ENCODE measurements around the gene CCDC15.
A peak's percentile ranks its signal among the peaks of the same experiment; 100 is the strongest.

The CCDC15 gene, protein sequence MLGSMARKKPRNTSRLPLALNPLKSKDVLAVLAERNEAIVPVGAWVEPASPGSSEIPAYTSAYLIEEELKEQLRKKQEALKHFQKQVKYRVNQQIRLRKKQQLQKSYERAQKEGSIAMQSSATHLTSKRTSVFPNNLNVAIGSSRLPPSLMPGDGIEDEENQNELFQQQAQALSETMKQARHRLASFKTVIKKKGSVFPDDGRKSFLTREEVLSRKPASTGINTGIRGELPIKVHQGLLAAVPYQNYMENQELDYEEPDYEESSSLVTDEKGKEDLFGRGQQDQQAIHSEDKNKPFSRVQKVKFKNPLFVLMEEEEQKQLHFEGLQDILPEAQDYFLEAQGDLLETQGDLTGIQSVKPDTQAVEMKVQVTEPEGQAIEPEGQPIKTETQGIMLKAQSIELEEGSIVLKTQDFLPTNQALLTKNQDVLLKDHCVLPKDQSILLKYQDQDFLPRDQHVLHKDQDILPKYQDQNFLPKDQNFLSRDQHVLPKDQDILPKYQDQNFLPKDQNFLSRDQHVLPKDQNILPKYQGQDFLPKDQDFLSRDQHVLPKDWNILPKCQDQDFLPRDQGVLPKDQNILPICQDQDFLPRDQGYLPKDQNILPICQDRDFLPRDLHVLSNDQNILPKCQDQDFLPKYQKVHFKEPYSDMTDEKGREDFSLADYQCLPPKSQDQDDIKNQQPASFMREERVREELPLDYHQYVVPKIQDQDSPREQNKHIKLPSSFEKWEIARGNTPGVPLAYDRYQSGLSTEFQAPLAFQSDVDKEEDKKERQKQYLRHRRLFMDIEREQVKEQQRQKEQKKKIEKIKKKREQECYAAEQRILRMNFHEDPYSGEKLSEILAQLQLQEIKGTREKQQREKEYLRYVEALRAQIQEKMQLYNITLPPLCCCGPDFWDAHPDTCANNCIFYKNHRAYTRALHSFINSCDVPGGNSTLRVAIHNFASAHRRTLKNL

DNA sequence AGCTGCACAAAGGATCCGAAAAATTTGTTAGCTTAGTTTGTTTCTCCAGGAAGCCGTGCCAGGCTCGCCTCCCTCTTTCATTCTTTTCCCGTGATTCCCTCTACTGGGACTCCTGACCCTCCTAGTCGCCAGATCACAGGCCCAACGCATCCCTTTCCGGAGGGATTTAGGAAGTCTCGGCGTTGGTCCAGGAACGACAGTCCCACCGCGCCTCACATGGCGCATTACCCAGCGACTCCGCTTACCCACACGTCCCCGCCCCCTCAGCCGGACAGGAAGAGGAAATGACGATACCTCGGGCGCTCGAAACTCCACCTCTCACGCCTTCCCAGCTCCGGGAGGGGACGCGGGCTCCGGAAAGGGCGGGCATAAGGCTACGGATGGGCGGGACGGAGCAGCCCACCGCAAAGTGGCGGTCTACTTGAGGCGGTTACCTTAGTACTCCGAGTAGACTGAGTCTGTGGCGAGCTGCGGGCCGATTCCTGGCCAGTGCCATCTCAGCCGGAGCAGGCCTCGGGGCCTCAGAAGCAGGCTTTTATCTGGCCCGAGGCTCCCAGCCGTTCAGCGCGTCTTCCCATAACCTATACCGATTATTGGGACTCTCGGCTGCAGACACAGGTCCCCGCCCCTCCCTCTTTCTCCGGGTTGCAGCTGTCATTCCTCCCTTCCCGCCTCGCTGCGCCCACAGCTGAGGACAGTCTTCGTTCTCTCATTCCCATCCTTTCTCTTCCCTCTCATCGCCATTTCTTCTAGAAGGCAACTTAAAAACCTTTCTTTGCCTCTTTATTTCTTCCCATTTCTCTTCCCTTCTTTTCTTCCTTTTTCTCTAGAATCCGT is at the start of gene CCDC15:
CCDC15 (plus strand) TSS at position 450 of the 837 bp plus-strand sequence. CDS start 531 bp downstream, outside the sequence.
- DNase-seq (ENCODE audit: low read depth, low spot score) = peak; percentile 99

DNA sequence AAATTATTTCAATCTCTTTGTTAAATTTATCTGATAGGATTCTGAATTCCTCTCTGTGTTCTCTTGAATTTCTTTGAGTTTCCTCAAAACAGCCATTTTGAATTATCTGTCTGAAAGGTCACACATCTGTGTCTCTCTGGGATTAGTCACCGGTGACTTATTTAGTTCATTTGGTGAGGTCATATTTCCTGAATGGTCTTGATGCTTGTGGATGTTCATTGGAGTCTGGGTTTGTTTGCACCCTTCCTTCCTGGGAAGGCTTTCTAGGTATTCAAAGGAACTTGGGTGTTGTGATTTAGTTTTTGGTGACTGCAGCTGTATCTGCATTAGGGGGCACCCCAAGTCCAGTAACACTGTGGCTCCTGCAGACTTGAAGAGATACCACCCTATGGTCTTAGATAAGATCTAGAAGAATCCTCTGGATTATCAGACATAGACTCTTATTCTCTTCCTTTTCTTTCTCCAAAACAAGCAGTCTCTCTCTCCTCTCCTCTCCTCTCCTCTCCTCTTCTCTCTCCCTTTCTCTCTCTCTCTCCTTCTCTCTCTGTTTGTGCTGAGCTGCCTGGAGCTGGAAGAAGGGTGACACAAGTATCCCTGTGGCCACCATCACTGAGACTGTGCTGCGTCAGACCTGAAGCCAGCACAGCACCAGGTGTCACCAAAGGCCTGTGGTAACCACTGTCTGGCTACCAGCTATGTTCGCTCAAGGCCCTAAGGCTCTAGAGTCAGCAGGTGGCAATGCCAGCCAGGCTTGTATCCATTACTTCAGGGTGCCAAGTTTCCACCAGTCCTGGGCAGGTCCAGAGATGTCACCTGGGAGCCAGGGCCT is 38.2 kb upstream of the CCDC15 start:
- DNase-seq (ENCODE audit: low read depth, low spot score) = no peak

DNA sequence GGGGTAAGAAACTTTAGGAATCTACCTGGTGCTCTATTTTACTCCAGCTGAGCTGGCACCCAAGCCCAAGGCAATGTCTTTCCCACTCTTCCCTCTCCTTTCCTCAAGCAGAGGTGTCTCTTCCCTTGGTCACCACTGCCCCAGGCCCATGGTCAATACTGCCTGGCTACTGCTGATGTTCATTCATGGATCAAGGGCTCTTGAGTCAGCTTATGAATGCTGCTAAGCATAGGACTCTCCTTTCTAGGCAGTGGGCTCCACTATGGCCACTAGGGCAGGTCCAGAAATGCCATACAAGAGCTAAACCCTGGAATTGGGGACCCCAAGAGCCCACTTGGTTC is 37.7 kb upstream of the CCDC15 start:
- no peak for DNase-seq (ENCODE audit: low read depth, low spot score)

DNA sequence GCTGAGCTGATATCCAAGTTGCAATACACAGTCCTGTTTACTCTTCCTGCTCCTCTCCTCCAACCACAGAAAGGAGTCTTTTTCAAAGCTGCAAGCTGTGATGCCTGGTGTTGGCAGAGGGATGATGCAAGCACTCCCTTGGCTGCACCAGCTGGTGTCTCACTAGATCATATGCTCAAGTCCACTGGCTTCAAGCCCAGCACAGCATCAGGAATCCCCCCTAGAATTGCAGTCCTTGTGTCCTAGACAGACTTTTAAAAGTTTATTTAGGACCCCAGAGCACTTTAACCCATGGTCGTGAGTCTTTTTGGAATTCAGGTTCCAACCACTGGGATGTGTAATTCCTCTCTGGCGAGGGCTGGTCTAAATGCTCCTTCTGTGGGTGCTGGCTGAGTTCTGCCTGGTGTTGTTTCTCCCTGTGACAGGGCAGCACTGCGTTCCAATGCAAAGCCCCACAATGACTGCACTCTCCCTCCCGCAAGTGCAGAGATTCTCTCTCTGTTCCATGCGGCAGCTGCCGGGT is 36.8 kb upstream of the CCDC15 start:
- DNase-seq (ENCODE audit: low read depth, low spot score) = no peak

DNA sequence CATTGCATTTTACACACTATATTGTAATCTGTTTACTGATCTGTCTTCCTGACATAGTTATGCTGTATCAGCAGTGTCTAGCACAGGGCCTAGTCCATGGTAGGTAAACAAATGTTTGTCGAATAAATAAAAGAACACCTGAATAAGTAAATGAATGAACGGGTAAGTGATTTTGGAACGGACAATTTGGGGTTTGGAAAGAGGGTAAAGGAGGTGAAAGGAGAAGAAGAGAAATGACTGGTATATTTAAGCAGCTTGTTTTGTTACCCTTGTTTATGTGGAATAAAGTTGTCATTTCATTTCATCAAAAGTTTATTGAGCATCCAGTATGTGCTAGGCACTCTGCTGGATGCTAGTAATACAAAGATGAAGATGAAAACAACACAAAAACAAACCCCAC is 35.1 kb upstream of the CCDC15 start, which contains the start of gene HEPN1:
HEPN1 (plus strand) TSS at position 301 of the 400 bp plus-strand sequence.
- no peak for DNase-seq (ENCODE audit: low read depth, low spot score)

DNA sequence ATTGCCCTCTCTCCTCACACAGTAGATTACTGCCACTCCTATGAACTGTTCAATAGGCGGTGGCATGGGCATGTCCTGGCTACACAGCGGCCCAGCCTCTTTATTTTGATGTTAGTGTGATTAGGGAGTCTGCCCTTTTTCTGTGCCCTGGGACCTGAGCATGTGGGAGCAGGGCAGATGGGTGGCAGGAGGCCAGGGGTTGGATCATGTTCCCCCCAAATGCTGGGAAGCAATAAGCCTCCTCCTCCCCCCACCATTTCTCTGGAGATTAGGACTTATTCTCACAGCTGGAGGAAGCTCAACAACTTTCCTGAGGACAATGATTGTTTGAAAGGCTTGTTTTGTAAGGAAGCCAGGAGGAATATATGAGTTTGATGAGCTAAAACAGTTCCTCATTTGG is 34.1 kb upstream of the CCDC15 start:
- DNase-seq (ENCODE audit: low read depth, low spot score) = no peak

DNA sequence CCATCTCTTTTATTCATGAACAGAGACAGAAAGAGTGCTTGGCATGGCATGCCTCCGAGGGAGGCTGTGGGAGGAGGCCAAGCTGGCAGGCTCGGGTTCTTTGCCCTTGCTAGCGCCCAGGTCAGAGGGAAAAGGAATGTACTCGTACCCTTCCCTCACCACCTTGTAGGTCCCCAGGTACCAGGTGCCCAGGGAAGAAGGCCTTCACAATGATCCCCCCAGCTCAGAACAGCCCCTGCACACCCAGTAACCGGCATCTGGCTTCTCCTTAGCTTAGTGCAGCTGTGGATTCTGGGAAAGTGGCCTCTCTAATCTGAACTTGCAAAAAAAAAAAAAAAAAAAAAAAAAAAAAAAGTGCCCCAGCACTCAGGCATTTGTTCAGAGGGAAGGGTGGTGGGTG is 33.6 kb upstream of the CCDC15 start:
- no peak for DNase-seq (ENCODE audit: low read depth, low spot score)

DNA sequence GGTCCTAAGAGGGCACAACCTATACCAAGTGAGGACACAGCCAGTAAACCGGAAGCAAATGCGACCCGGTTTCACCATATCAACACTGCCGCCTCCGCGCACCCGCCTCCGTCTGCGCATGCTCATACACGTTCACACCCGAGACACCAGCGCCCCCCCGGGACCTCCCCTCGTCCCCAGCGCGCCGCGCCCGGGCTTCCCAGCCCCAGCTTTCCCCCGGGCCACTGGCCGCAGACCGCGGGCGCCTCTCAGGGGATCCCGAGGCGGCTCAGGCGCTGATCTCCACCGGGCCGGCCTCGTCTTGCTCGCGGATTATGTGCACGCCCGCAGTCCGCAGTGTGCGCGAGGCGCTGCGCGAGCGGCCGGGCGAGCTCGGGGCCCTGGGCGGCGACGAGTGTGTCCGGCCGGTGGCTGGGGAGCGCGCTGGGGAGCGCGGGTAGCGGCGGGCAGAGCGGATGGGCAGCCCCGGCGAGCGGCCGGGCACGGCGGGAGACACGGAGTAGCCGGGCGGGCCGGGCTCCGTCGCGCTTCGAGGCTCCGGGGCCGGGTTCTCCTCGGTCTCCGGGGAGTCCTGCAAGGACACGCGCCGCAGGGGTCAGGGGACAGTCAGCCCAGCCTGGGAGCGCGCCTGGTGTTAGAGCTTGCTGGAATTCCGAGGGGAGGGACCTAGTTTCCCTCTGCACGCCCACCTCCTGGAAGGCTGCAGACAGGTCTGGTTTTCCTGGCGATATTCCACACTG is 33.0 kb upstream of the CCDC15 start:
- DNase-seq (ENCODE audit: low read depth, low spot score) = peak; percentile 83

DNA sequence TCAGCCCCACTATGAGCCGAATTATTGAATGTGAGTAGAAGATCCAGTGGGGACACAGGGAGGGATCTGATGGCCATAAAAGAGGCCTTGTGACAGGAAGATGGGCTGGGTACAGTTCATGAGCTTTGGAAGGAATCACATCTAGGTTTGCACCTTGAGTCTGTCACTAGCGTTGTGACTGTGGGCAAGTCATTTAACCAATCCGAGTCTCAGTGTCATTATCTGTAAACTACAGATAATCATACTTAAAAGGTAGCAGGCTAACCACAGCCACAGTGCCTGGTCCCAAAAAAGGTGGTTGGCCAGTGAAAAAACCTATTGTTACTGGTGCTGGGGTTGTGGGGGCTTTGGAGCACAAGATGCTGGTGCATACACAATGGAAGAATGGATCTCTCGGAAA is 31.2 kb upstream of the CCDC15 start:
- DNase-seq (ENCODE audit: low read depth, low spot score) = no peak

DNA sequence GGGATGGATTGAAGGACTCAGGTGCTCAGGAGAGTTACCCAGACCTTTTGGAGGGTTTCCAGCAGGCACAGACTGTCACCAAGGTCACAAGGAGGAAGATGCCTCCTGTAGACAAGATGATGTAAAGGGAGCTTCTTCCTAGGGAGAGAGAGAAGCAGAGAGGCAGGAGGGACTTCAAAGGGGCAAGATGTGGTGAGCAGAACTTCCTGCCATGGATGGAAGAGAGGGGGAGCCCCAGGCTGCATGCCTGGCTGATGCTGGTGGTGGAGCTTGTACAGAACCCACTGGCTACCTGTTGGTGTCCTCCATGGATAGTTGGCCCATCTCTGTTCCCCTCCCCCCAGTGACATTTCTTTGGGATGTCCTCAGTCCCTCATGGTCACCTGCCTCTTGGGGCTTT is 30.7 kb upstream of the CCDC15 start:
- no peak for DNase-seq (ENCODE audit: low read depth, low spot score)

DNA sequence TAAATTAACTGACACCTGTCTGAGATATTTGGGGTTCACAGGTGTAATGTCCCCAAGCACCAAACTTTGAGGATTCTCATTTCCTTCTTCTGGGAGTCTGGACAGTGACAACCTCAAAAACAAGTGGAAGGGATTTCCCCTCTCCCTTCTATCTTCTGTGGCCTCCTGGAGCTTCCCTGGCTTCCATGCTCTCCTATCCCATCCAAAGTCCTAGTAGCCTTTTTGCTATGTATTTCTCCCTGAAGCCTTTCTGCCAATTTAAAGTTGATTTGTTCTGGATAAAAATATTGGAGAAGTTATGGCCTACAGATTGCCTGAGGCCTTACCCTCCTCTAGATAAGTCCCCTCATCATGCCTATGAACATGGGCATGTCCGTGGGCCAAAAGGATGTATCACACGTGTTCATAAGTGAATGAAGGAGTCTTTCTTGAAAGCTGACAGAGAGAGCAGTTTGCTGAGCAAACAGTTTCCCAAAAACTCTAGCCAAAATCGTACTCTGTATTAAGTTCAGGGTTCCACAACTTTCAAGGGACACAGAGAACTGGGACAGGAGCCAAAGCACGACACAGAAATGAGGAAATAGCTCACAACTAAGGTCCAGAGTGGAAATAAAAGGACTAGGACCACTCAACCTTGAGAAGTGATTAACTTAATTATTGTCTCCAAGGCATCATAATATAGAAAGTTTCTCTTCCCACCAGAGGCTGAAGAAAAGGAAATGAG is 24.9 kb upstream of the CCDC15 start:
- no peak for DNase-seq (ENCODE audit: low read depth, low spot score)

DNA sequence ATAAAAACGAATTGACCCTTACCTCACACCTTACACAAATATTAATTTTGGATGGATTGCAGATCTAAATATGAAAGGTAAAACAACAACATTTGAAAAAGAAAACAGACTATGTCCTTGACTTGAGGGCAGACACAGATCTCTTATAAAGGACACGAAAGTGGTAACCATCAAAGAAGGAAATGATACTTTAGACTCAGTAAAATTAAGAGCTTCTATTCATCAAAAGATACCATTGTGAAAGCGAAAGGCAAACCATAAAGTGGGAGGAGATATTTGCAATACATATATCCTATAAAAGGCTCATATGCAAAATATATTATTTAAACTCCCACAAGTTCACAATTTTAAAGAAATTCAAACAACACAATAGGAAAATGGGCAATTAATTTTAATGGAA is 23.2 kb upstream of the CCDC15 start:
- DNase-seq (ENCODE audit: low read depth, low spot score) = no peak

DNA sequence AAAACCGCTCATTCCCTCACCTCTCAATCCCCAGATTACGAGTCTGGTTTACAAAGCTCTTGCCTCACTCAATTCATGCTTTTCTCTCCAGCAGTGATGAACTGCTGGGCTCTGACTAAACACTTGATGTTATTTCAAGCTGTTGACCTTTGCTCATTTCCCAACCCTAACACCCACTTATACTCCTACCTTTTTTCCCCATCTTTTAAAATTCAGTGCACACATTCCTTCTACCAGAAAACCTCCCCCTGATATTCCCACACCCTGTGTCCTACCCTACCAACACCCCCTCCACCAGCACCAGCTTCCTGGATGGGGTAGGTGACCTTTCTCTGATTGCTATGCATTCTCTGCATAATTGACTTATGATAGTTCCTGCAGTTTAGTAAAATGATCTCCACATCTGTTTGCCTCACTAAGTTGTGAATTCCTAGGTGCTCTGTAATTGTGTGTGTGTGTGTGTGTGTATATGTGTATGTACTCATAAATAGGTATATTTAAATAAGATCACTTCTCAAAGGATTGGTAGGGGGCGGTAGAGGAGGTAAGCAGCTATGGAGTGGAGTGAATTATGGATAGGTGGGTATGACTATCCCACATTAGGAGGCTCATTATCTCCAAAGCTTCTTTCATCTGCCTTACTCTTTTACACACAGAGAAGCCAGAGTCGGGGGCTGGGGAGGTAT is 19.0 kb upstream of the CCDC15 start:
- DNase-seq (ENCODE audit: low read depth, low spot score) = no peak

DNA sequence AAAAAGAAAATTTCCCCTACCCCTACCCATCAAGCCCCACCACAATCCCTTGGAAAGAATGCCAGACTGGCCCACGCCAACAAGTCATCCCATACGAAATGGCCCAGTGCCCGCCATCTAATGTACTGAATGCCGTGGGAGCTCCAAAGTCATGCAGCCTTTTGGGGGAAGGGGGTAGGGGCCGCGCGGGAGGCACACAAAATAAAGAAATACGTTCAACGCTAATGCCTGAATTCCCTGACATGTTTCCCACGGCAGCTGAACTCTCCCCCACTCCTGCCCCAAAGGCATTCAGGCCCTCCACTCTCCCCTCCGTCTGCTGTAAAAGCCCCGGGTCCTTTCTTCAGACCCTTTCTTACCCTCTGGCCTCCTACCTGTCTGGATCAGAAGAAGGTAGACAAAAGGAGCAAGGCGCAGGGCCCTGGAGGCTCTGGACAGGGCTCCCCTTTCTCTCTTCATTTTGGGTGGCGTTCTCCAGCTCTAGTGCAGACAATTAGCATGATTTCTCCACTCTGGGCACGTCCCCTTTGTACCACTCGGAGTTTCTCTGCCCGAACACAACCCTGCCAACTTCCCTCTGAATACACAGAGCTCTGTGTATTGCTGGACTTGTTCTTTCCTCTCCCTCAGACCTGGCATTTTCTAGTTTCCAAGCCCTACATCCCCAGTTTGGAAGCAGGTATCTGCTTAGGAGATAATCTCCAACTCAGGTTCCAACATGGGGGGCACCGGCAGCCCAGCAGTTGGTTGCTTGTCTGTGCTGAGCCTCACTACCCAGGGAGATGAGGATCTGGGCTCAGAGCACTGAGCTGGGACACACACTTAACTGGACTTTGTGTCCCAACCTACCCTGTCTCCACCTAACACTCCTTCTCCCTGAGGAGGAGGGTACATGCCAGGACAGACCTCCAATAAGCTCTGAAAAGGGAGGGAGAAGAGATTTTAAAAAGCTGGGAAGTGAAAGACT is 18.2 kb upstream of the CCDC15 start, which contains the start of gene HEPACAM:
HEPACAM (minus strand) TSS at position 500 of the 967 bp plus-strand sequence; CDS start at position 459, 41 bp downstream.
- DNase-seq (ENCODE audit: low read depth, low spot score) = no peak

DNA sequence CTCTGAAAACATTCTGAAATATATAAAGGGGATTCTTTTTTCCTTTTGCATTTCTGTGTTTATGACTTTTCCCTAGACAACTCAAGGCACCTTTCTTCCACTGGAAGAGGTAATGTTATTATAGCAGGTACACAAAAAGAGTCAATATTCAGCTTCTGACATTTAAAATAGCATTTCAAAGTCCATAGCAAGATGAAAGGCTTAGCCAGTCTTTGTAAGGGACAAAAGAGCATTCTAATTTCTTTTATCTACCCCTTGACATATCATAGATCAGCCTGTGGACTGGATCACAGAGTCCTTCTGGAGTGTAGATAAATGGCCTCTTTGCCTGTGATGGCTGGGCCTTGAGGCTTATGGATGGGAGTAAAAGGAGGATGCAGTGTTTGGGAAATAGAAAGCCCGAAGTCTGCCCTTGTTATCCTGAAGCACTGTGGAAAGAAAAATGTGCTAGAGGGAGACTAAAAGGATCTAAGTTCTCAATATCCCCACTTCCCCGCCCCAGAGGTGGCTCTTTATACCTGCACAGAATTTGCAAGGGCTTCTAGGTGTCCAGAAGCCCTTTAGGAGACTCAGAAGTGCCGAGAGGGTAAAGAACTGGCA is 16.6 kb upstream of the CCDC15 start:
- DNase-seq (ENCODE audit: low read depth, low spot score) = no peak

DNA sequence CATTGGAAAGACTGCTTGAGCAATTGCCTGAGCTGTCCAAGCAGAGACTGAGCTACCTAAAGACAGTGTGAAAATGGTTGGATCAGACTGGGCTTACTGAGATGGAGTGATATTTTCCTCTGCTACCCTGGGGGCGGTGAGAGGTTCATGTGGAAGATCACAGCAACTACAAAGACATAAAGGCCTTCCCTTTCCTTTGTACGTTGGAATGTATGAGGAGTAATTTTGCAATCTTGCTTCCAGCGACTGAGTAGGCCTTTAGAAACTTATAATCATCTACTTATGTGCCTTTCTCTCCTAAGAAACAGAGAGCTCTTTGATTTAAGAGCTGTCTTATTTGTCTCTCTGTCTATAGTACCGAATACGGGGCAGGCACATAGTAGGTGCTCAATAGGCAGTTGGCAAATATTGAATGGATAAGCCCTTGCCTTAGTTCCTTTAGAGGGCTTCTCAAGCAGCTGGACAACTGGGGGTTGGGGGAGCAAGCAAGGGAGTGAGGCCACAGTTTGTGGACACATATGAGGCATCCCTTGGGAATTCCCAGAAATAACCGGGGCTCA is 15.7 kb upstream of the CCDC15 start:
- no peak for DNase-seq (ENCODE audit: low read depth, low spot score)

DNA sequence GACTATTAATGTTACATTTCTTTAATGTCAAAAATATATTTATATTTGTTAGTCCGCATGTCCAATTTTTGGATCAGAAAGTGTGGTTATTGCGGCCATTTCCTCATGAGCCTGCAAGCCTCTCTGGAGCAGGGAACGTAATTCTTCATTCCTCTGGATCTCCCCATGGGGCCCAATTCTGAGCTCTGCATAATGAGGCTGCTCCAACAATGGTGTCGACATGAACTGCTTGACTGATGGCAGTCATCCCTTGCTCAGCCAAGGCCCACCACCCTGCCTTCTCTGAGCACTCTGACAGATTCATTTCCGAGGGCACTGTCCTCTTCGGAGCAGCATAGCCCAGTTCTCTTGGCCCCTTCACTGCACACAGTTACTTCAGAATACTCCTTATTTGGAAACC is 15.0 kb upstream of the CCDC15 start:
- no peak for DNase-seq (ENCODE audit: low read depth, low spot score)

Data from ELF-1 (cell line).